Endothelial cell of umbilical vein (primary cell): ENCODE data around the gene ZNF346. TPM values are rescaled to one million over a fixed set of nuclear protein-coding genes. Genes with fewer than 3 reads are reported as not detected.

ENCODE experiments used
- BruUV-seq: library from RNA; stranded (reverse); fragments of 400-500 nt; replicated peaks from 2 replicates; lab custom pipeline; 2021; lab: Mats Ljungman, UMichigan
- CTCF ChIA-PET: fragments of 300-600, 350-600 bp; sonication (Branson Sonifier 250); formaldehyde crosslinking; loops from one replicate; lab custom pipeline; 2021; ENCODE audit warnings: antibody characterized with exemption, inconsistent platforms; lab: Charles Lee
- POLR2A ChIA-PET: fragments of 300-600, 350-600 bp; sonication (Branson Sonifier 250); formaldehyde crosslinking; loops from one replicate; lab custom pipeline; 2021; ENCODE audit warnings: antibody characterized with exemption, inconsistent platforms; lab: Charles Lee
- DNase-seq: peaks from one replicate; pipeline ENCODE4 v3.0.0-alpha.2; 2011; ENCODE audit warnings: low read depth, low spot score
- FAIRE-seq: peaks from 2 replicates; lab custom pipeline; 2011; peaks lifted over from hg19 to GRCh38; lab: Jason Lieb, UNC
- H2AFZ ChIP-seq: 2 replicates; pipeline ENCODE4 v1.6.0; 2012; ENCODE audit warnings: low read depth, low read length, control low read depth, inconsistent platforms
- H3K27ac ChIP-seq: 2 replicates; pipeline ENCODE4 v1.5.1; 2011; ENCODE audit warnings: low read depth, mild to moderate bottlenecking, control low read depth, low read length, moderate library complexity; ENCODE audit not compliant: insufficient read depth
- H3K27me3 ChIP-seq, 2 experiments: 2 replicates each; pipeline versions ENCODE4 v1.6.0 to v1.6.1; 2011; ENCODE audit warnings: low read length in 2 of 2, mixed read lengths in 1 of 2; ENCODE audit not compliant: control insufficient read depth in 2 of 2, insufficient read depth in 2 of 2
- H3K36me3 ChIP-seq, 2 experiments: 2 replicates in 1 of 2; 3 replicates in 1 of 2; pipeline ENCODE4 v1.5.1; 2011; ENCODE audit warnings: low read length in 2 of 2, mild to moderate bottlenecking in 1 of 2, moderate library complexity in 1 of 2; ENCODE audit not compliant: control insufficient read depth in 2 of 2, insufficient read depth in 2 of 2; ENCODE audit errors: extremely low read depth in 1 of 2
- H3K4me1 ChIP-seq: 3 replicates; pipeline ENCODE4 v1.5.1; 2011; ENCODE audit warnings: mild to moderate bottlenecking, low read length; ENCODE audit not compliant: control insufficient read depth, insufficient read depth; ENCODE audit errors: extremely low read depth
- H3K4me2 ChIP-seq: 2 replicates; pipeline ENCODE4 v1.6.1; 2011; ENCODE audit warnings: low read length, control low read depth, mixed read lengths; ENCODE audit not compliant: insufficient read depth
- H3K4me3 ChIP-seq, 3 experiments: fragments of 200-600 bp in 1 of 3; sonication (generic), shearing (Covaris generic) in 1 of 3; replicated peaks in 1 of 3; 2 replicates each; pipeline ENCODE4 v1.5.1; 2011 to 2016; ENCODE audit warnings: control low read depth in 3 of 3, low read length in 3 of 3, mild to moderate bottlenecking in 2 of 3, inconsistent platforms in 1 of 3, low read depth in 1 of 3, moderate library complexity in 1 of 3; ENCODE audit not compliant: insufficient read depth in 1 of 3
- H3K79me2 ChIP-seq: 2 replicates; pipeline ENCODE4 v1.6.0; 2012; ENCODE audit warnings: low read length, inconsistent platforms; ENCODE audit not compliant: control insufficient read depth, insufficient read depth
- H3K9ac ChIP-seq: replicated peaks from 2 replicates; pipeline ENCODE3; 2011; ENCODE audit warnings: low read length, control low read depth; ENCODE audit not compliant: insufficient read depth; ENCODE audit errors: extremely low read depth
- H3K9me1 ChIP-seq: replicated peaks from 3 replicates; pipeline ENCODE4 v1.6.0; 2011; ENCODE audit warnings: mild to moderate bottlenecking, low read length; ENCODE audit not compliant: control insufficient read depth, insufficient read depth; ENCODE audit errors: extremely low read depth
- H3K9me3 ChIP-seq: replicated peaks from 2 replicates; pipeline ENCODE4 v1.5.1; 2012; ENCODE audit warnings: low read length, inconsistent platforms; ENCODE audit not compliant: control insufficient read depth, insufficient read depth
- H4K20me1 ChIP-seq: replicated peaks from 2 replicates; pipeline ENCODE3; 2011; ENCODE audit warnings: mild to moderate bottlenecking, low read length; ENCODE audit not compliant: control insufficient read depth, insufficient read depth; ENCODE audit errors: extremely low read depth
- CTCF ChIP-seq, 2 donors: IDR thresholded peaks; 1 replicate in 1 of 2; 2 replicates in 1 of 2; pipeline ENCODE4 v1.5.1; 2011; ENCODE audit warnings: low read length in 2 of 2, mild to moderate bottlenecking in 2 of 2, moderate library complexity in 2 of 2, control low read depth in 1 of 2, inconsistent platforms in 1 of 2, low read depth in 1 of 2; ENCODE audit not compliant: insufficient read depth in 1 of 2; ENCODE audit errors: extremely low read depth in 1 of 2
- EZH2 ChIP-seq: IDR thresholded peaks from 2 replicates; pipeline ENCODE4 v1.6.1; 2012; ENCODE audit warnings: borderline replicate concordance, low read depth, mild to moderate bottlenecking, moderate library complexity, low read length, inconsistent platforms; ENCODE audit not compliant: severe bottlenecking
- FOS ChIP-seq: IDR thresholded peaks from 2 replicates; pipeline ENCODE4 v1.6.1; 2011; ENCODE audit warnings: mild to moderate bottlenecking, low read length, moderate library complexity, borderline replicate concordance; ENCODE audit not compliant: insufficient read depth
- GATA2 ChIP-seq: IDR thresholded peaks from 2 replicates; pipeline ENCODE4 v1.7.0; 2011; ENCODE audit warnings: low read depth, mild to moderate bottlenecking, moderate library complexity, mixed read lengths, low read length; ENCODE audit not compliant: insufficient read length, insufficient read depth
- MYC ChIP-seq: IDR thresholded peaks from one replicate; pipeline ENCODE4 v1.6.1; 2011; ENCODE audit warnings: mild to moderate bottlenecking, low read depth, low read length
- POLR2A ChIP-seq: IDR thresholded peaks from 2 replicates; pipeline ENCODE4 v1.6.1; 2012; ENCODE audit warnings: low read depth, mild to moderate bottlenecking, control low read depth, low read length
- dilution Hi-C: fragments of 300-500 bp; cut with MboI; formaldehyde crosslinking; loops from one replicate; pipeline ENCODE4 v1.15.0; 2019; ENCODE audit warnings: low sequenced_read_pairs; ENCODE audit not compliant: extremely low pct_ligation_motif_present
- intact Hi-C: fragments of 100-400 bp; cut with micrococcal nuclease; formaldehyde crosslinking; loops from one replicate; pipeline ENCODE4 v1.10.0; 2022
- polyA plus RNA-seq, 4 experiments: library from polyadenylated mRNA; depleted of rRNA in 3 of 4; stranded (reverse) in 3 of 4; unstranded in 1 of 4; fragments of >200 nt; gene quantifications; 2 replicates each; pipeline versions ENCODE4 v1.2.1 to v1.2.3, GENCODE V29; 2011 to 2012; ENCODE audit warnings: missing spikeins in 1 of 4
- total RNA-seq: library from RNA; stranded (reverse); gene quantifications from 2 replicates; pipeline ENCODE4 v1.2.3, GENCODE V29; 2021

The ZNF346 gene
- total and polyA plus RNA-seq, 2 donors (not counting 3 experiments of a cell fraction or from before 2014, with no cell fraction given): 25.3 to 35.2 TPM

- H3K4me3 ChIP-seq: no peak overlapping the region
- FAIRE-seq (no peak), DNase-seq (no peak)
- no TSS peak for BruUV-seq
- H3K4me2 ChIP-seq: no peak overlapping the region
- H3K9me1 ChIP-seq: no peaks in the 10 kb centered on the region
- intact Hi-C loops (no loop called here), dilution Hi-C loops (no loop called here)
- no peak for TF ChIP-seq EZH2
- TF ChIP-seq GATA2: no peak
- TF ChIP-seq MYC: no peak
- no peak for TF ChIP-seq POLR2A
- no peak for TF ChIP-seq CTCF (IDR thresholded peaks at IDR 0.05; ENCODE audit: extremely low read depth in 1 of 2, insufficient read depth in 1 of 2, low read depth in 1 of 2, low read length in 2 of 2)
- TF ChIP-seq FOS: no peak
- no peaks in the 10 kb centered on the region for H3K36me3 ChIP-seq
- no peaks in the 10 kb centered on the region for H3K27me3 ChIP-seq
- H3K79me2 ChIP-seq: no peaks in the 10 kb centered on the region
- ChIA-PET CTCF (interaction anchor here (2.1 kb wide), 1 partner anchor 19 kb away, joined by 6 read pairs; no protein-coding TSS in a partner anchor), POLR2A (no interaction called here)
- H3K9ac ChIP-seq: no peak overlapping the region
- peaks cover 42% of the 10 kb centered on the region for H3K4me1 ChIP-seq
- no peaks in the 10 kb centered on the region for H3K9me3 ChIP-seq
- H2AFZ ChIP-seq: no peak overlapping the region
- no peak overlapping the region for H3K27ac ChIP-seq
- H4K20me1 ChIP-seq: no peaks in the 10 kb centered on the region
These were observed 70.7 kb downstream of the ZNF346 start for GRCh38 chr5:177093082-177093712.
